ENCODE measurements around the gene COL5A3. TPM values are rescaled to one million over a fixed set of nuclear protein-coding genes. Genes with fewer than 3 reads are reported as not detected.

The COL5A3 gene
- total and polyA plus RNA-seq, 2 of the 13 experiments (the other 11 are each of a cell fraction or from before 2014, with no cell fraction given), result 0.02 TPM; not detected in 1

DNA sequence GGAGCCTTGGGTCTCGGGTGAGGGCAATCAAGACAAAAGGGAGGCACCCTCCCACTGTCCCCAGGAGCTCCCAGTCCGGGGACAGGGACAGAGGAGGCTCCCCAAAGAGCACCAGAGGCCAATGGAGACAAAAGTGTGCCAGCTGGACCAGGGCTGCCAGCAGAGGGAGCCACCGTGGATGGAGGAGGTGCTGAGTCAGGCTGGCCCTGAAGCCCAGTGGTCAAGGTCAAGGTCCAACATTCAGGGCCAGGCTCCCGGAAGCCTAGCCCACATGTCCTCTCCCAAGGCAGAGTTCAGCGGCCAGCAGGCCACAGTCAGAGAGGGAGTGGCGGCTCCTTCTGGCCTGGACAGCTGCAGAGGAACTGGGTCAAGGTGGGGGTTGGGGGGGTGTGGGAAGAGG, 8.4 kb downstream of the COL5A3 start (continued):
- TF ChIP-seq SRSF9 (IDR thresholded peaks at IDR 0.05; ENCODE audit: borderline replicate concordance, insufficient read depth, low read depth, low read length, poor library complexity, severe bottlenecking) (no peak), RELA (CRISPR knock-in tag; IDR thresholded peaks at IDR 0.05) (no peak), SRY (CRISPR knock-in tag; IDR thresholded peaks at IDR 0.05) (no peak), ZNF160 (CRISPR knock-in tag; IDR thresholded peaks at IDR 0.05) (no peak), KMT2B (CRISPR knock-in tag; IDR thresholded peaks at IDR 0.05) (no peak), ADNP (CRISPR knock-in tag; IDR thresholded peaks at IDR 0.05) (peak; percentile 70; the same call in 1 of the 2 replicates), ELF4 (CRISPR knock-in tag; IDR thresholded peaks at IDR 0.05; ENCODE audit: borderline replicate concordance) (no peak), ZNF747 (CRISPR knock-in tag; IDR thresholded peaks at IDR 0.05; ENCODE audit: borderline replicate concordance) (no peak), FOXO1 (CRISPR knock-in tag; IDR thresholded peaks at IDR 0.05) (peak; percentile 66; the same call in 1 of the 2 replicates), FOXK1 (CRISPR knock-in tag; IDR thresholded peaks at IDR 0.05; ENCODE audit: borderline replicate concordance, low read depth) (peak; percentile 55; the same call in 1 of the 2 replicates)
- TF ChIP-seq, protein P1, sequence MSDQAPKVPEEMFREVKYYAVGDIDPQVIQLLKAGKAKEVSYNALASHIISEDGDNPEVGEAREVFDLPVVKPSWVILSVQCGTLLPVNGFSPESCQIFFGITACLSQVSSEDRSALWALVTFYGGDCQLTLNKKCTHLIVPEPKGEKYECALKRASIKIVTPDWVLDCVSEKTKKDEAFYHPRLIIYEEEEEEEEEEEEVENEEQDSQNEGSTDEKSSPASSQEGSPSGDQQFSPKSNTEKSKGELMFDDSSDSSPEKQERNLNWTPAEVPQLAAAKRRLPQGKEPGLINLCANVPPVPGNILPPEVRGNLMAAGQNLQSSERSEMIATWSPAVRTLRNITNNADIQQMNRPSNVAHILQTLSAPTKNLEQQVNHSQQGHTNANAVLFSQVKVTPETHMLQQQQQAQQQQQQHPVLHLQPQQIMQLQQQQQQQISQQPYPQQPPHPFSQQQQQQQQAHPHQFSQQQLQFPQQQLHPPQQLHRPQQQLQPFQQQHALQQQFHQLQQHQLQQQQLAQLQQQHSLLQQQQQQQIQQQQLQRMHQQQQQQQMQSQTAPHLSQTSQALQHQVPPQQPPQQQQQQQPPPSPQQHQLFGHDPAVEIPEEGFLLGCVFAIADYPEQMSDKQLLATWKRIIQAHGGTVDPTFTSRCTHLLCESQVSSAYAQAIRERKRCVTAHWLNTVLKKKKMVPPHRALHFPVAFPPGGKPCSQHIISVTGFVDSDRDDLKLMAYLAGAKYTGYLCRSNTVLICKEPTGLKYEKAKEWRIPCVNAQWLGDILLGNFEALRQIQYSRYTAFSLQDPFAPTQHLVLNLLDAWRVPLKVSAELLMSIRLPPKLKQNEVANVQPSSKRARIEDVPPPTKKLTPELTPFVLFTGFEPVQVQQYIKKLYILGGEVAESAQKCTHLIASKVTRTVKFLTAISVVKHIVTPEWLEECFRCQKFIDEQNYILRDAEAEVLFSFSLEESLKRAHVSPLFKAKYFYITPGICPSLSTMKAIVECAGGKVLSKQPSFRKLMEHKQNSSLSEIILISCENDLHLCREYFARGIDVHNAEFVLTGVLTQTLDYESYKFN (CRISPR knock-in tag; conservative IDR thresholded peaks at IDR 0.05), result peak; percentile 68
- TF ChIP-seq, protein P2, sequence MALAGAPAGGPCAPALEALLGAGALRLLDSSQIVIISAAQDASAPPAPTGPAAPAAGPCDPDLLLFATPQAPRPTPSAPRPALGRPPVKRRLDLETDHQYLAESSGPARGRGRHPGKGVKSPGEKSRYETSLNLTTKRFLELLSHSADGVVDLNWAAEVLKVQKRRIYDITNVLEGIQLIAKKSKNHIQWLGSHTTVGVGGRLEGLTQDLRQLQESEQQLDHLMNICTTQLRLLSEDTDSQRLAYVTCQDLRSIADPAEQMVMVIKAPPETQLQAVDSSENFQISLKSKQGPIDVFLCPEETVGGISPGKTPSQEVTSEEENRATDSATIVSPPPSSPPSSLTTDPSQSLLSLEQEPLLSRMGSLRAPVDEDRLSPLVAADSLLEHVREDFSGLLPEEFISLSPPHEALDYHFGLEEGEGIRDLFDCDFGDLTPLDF (CRISPR knock-in tag; IDR thresholded peaks at IDR 0.05), result no peak
- TF ChIP-seq, protein P3, sequence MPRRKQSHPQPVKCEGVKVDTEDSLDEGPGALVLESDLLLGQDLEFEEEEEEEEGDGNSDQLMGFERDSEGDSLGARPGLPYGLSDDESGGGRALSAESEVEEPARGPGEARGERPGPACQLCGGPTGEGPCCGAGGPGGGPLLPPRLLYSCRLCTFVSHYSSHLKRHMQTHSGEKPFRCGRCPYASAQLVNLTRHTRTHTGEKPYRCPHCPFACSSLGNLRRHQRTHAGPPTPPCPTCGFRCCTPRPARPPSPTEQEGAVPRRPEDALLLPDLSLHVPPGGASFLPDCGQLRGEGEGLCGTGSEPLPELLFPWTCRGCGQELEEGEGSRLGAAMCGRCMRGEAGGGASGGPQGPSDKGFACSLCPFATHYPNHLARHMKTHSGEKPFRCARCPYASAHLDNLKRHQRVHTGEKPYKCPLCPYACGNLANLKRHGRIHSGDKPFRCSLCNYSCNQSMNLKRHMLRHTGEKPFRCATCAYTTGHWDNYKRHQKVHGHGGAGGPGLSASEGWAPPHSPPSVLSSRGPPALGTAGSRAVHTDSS (CRISPR knock-in tag; conservative IDR thresholded peaks at IDR 0.05), result no peak
- TF ChIP-seq, protein P4, sequence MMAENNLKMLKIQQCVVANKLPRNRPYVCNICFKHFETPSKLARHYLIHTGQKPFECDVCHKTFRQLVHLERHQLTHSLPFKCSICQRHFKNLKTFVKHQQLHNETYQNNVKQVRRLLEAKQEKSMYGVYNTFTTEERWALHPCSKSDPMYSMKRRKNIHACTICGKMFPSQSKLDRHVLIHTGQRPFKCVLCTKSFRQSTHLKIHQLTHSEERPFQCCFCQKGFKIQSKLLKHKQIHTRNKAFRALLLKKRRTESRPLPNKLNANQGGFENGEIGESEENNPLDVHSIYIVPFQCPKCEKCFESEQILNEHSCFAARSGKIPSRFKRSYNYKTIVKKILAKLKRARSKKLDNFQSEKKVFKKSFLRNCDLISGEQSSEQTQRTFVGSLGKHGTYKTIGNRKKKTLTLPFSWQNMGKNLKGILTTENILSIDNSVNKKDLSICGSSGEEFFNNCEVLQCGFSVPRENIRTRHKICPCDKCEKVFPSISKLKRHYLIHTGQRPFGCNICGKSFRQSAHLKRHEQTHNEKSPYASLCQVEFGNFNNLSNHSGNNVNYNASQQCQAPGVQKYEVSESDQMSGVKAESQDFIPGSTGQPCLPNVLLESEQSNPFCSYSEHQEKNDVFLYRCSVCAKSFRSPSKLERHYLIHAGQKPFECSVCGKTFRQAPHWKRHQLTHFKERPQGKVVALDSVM (CRISPR knock-in tag; IDR thresholded peaks at IDR 0.05), result no peak
- TF ChIP-seq, protein P5, sequence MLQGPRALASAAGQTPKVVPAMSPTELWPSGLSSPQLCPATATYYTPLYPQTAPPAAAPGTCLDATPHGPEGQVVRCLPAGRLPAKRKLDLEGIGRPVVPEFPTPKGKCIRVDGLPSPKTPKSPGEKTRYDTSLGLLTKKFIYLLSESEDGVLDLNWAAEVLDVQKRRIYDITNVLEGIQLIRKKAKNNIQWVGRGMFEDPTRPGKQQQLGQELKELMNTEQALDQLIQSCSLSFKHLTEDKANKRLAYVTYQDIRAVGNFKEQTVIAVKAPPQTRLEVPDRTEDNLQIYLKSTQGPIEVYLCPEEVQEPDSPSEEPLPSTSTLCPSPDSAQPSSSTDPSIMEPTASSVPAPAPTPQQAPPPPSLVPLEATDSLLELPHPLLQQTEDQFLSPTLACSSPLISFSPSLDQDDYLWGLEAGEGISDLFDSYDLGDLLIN (CRISPR knock-in tag; IDR thresholded peaks at IDR 0.05; ENCODE audit: borderline replicate concordance), result no peak
- TF ChIP-seq, protein P6, sequence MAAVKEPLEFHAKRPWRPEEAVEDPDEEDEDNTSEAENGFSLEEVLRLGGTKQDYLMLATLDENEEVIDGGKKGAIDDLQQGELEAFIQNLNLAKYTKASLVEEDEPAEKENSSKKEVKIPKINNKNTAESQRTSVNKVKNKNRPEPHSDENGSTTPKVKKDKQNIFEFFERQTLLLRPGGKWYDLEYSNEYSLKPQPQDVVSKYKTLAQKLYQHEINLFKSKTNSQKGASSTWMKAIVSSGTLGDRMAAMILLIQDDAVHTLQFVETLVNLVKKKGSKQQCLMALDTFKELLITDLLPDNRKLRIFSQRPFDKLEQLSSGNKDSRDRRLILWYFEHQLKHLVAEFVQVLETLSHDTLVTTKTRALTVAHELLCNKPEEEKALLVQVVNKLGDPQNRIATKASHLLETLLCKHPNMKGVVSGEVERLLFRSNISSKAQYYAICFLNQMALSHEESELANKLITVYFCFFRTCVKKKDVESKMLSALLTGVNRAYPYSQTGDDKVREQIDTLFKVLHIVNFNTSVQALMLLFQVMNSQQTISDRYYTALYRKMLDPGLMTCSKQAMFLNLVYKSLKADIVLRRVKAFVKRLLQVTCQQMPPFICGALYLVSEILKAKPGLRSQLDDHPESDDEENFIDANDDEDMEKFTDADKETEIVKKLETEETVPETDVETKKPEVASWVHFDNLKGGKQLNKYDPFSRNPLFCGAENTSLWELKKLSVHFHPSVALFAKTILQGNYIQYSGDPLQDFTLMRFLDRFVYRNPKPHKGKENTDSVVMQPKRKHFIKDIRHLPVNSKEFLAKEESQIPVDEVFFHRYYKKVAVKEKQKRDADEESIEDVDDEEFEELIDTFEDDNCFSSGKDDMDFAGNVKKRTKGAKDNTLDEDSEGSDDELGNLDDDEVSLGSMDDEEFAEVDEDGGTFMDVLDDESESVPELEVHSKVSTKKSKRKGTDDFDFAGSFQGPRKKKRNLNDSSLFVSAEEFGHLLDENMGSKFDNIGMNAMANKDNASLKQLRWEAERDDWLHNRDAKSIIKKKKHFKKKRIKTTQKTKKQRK (IDR thresholded peaks at IDR 0.05; ENCODE audit: low read length), result no peak
